SK-N-SH (cell line): ENCODE results near the gene DSCAML1. TPM values are rescaled to one million over a fixed set of nuclear protein-coding genes. Genes with fewer than 3 reads are reported as not detected.

Experiments
- CTCF ChIA-PET: fragments of 300-600, 350-600 bp; formaldehyde crosslinking; extraction: SDS; loops from one replicate; lab custom pipeline; 2021; lab: Yijun Ruan, JAX
- POLR2A ChIA-PET: fragments of 350-600 bp; sonication (Branson Sonifier 250); formaldehyde crosslinking; extraction: SDS; loops from one replicate; lab custom pipeline; 2020; ENCODE audit warnings: antibody characterized with exemption, inconsistent platforms; lab: Yijun Ruan, JAX
- DNase-seq: peaks from one replicate; pipeline ENCODE4 v3.0.0; 2012
- H2AFZ ChIP-seq: fragments of 200-600 bp; sonication (generic); 2 replicates; pipeline ENCODE4 v1.8.1; 2016; ENCODE audit warnings: antibody characterized with exemption, mild to moderate bottlenecking, low read depth
- H3F3A ChIP-seq: fragments of 200-600 bp; sonication (generic); replicated peaks from 2 replicates; pipeline ENCODE3; 2016; ENCODE audit warnings: antibody characterized with exemption, mild to moderate bottlenecking; ENCODE audit not compliant: insufficient read depth
- H3K27ac ChIP-seq, 2 experiments: fragments of 200-500 bp in 1 of 2; fragments of 200-600 bp in 1 of 2; sonication (Bioruptor generic) in 1 of 2; sonication (generic), shearing (Covaris generic) in 1 of 2; 2 replicates each; pipeline versions ENCODE4 v1.5.1 to v1.6.1; 2014 to 2016; ENCODE audit warnings: low read depth in 2 of 2, inconsistent platforms in 1 of 2, low read length in 1 of 2, mild to moderate bottlenecking in 1 of 2, mixed read lengths in 1 of 2
- H3K27me3 ChIP-seq: fragments of 200-600 bp; sonication (generic), shearing (Covaris generic); 2 replicates; pipeline ENCODE4 v1.6.1; 2016; ENCODE audit warnings: mixed run types; ENCODE audit not compliant: insufficient read depth
- H3K36me3 ChIP-seq, 2 experiments: fragments of 200-500 bp in 1 of 2; fragments of 200-600 bp in 1 of 2; sonication (Bioruptor generic) in 1 of 2; sonication (generic) in 1 of 2; replicated peaks in 1 of 2; 2 replicates each; pipeline versions ENCODE3 to v1.5.1; 2014 to 2016; ENCODE audit warnings: low read length in 1 of 2, mild to moderate bottlenecking in 1 of 2; ENCODE audit not compliant: insufficient read depth in 2 of 2, control insufficient read depth in 1 of 2
- H3K4me1 ChIP-seq, 2 experiments: fragments of 200-500 bp in 1 of 2; fragments of 200-600 bp in 1 of 2; sonication (Bioruptor generic) in 1 of 2; sonication (generic), shearing (Covaris generic) in 1 of 2; 2 replicates each; pipeline versions ENCODE4 v1.5.1 to v1.6.1; 2014 to 2016; ENCODE audit warnings: low read depth in 1 of 2, low read length in 1 of 2, mixed run types in 1 of 2; ENCODE audit not compliant: insufficient read depth in 2 of 2, control insufficient read depth in 1 of 2
- H3K4me2 ChIP-seq: fragments of 200-600 bp; sonication (generic), shearing (Covaris generic); 2 replicates; pipeline ENCODE4 v1.6.1; 2017; ENCODE audit warnings: mixed run types
- H3K4me3 ChIP-seq, 2 experiments: fragments of 200-500 bp in 1 of 2; fragments of 200-600 bp in 1 of 2; sonication (Bioruptor generic) in 1 of 2; sonication (generic), shearing (Covaris generic) in 1 of 2; 2 replicates each; pipeline versions ENCODE4 v1.5.1 to v1.8.1; 2014 to 2016; ENCODE audit warnings: low read depth in 2 of 2, inconsistent platforms in 1 of 2, low read length in 1 of 2, mild to moderate bottlenecking in 1 of 2, mixed read lengths in 1 of 2, moderate library complexity in 1 of 2
- H3K79me2 ChIP-seq: fragments of 200-600 bp; sonication (generic); 2 replicates; pipeline ENCODE4 v1.8.1; 2017; ENCODE audit warnings: mild to moderate bottlenecking; ENCODE audit not compliant: insufficient read depth
- H3K9ac ChIP-seq: fragments of 200-600 bp; sonication (generic); 2 replicates; pipeline ENCODE4 v1.6.1; 2017; ENCODE audit warnings: mixed run types
- H3K9me2 ChIP-seq: fragments of 200-600 bp; sonication (generic); 2 replicates; pipeline ENCODE4 v1.6.1; 2017; ENCODE audit warnings: mixed run types
- H3K9me3 ChIP-seq: fragments of 200-600 bp; sonication (generic); 2 replicates; pipeline ENCODE4 v1.6.1; 2017; ENCODE audit warnings: mixed run types, mild to moderate bottlenecking, moderate library complexity
- H4K20me1 ChIP-seq: fragments of 200-600 bp; sonication (generic); 2 replicates; pipeline ENCODE4 v1.6.1; 2017; ENCODE audit warnings: mild to moderate bottlenecking, mixed run types; ENCODE audit not compliant: insufficient read depth
- CHD2 ChIP-seq: fragments of 150-350 bp; IDR thresholded peaks from 2 replicates; pipeline ENCODE4 v1.6.1; 2018; ENCODE audit warnings: low read length; ENCODE audit not compliant: partially characterized antibody
- ELF1 ChIP-seq: IDR thresholded peaks from 2 replicates; pipeline ENCODE4 v1.4.0; 2012
- EP300 ChIP-seq, 2 experiments: IDR thresholded peaks; 2 replicates each; pipeline versions ENCODE4 v1.4.0 to v1.6.1; 2012; ENCODE audit warnings: borderline replicate concordance in 1 of 2, low read depth in 1 of 2, low read length in 1 of 2
- FOXM1 ChIP-seq: IDR thresholded peaks from 2 replicates; pipeline ENCODE4 v1.4.0; 2012; ENCODE audit warnings: low read depth, mild to moderate bottlenecking
- GABPA ChIP-seq: IDR thresholded peaks from 2 replicates; pipeline ENCODE4 v1.4.0; 2012; ENCODE audit warnings: low read depth, mild to moderate bottlenecking
- GATA2 ChIP-seq: sonication (generic); formaldehyde crosslinking; IDR thresholded peaks from 2 replicates; pipeline ENCODE4 v1.5.0; 2020; ENCODE audit warnings: mild to moderate bottlenecking, missing genetic modification reagents
- JUND ChIP-seq: IDR thresholded peaks from 2 replicates; pipeline ENCODE4 v1.4.0; 2012
- NFIC ChIP-seq: IDR thresholded peaks from 2 replicates; pipeline ENCODE4 v1.4.0; 2012; ENCODE audit warnings: borderline replicate concordance
- POLR2AphosphoS5 ChIP-seq: IDR thresholded peaks from 2 replicates; pipeline ENCODE4 v1.6.1; 2012; ENCODE audit warnings: low read depth, low read length
- RCOR1 ChIP-seq: fragments of 150-350 bp; IDR thresholded peaks from 2 replicates; pipeline ENCODE4 v1.6.1; 2017; ENCODE audit warnings: antibody characterized with exemption, low read length
- TCF12 ChIP-seq: IDR thresholded peaks from 2 replicates; pipeline ENCODE4 v1.4.0; 2012
- TEAD4 ChIP-seq: IDR thresholded peaks from 2 replicates; pipeline ENCODE4 v1.4.0; 2012; ENCODE audit warnings: mild to moderate bottlenecking, borderline replicate concordance; ENCODE audit not compliant: insufficient read depth
- YY1 ChIP-seq: IDR thresholded peaks from 2 replicates; pipeline ENCODE4 v1.4.0; 2012; ENCODE audit warnings: low read depth, mild to moderate bottlenecking
- WGBS: methylation state at CpG from one replicate; pipeline ENCODE4 v1.1.6; 2017; ENCODE audit warnings: low lambda C conversion rate; 5-methylcytosine and 5-hydroxymethylcytosine counted together
- polyA plus RNA-seq, 3 experiments: library from polyadenylated mRNA; depleted of rRNA; stranded (reverse); fragments of >200 nt; gene quantifications; 2 replicates each; pipeline ENCODE4 v1.2.3, GENCODE V29; 2012
- TF ChIP-seq, protein P1 (sequence below): IDR thresholded peaks from 2 replicates; pipeline ENCODE4 v1.4.0; 2012; ENCODE audit warnings: low read depth, borderline replicate concordance
- TF ChIP-seq, protein P2 (sequence below): fragments of 150-350 bp; IDR thresholded peaks from 2 replicates; pipeline ENCODE4 v1.6.1; 2017; ENCODE audit warnings: antibody characterized with exemption, low read length, low read depth, borderline replicate concordance
- TF ChIP-seq, protein P3 (sequence below): IDR thresholded peaks from 2 replicates; pipeline ENCODE4 v1.6.1; 2012; ENCODE audit warnings: mild to moderate bottlenecking, low read depth, low read length, moderate library complexity

DSCAML1 gene
- polyA plus RNA-seq, 1 of the 3 experiments (the other 2 are of a cell fraction) = not detected

DNA sequence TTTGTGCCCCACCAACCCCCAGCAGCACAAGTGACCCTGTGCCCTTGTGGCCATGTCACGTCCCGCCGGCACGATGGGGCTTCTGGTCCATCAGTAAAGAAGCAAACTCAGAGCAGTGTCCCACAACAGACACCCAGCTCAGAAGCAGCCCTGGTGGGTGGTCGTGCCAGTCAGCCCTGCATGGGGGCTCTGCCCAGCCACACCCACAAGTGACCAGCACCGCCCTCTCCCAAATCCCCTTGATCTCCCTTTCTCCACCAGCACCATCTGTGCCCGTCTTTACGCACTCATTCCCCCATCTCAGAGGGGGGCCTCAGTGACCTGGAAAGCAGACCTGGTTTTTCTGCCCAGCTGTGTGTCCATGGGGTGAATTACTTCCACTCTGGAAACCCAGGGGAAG lies 149.1 kb downstream of the DSCAML1 start:
- H3K79me2 ChIP-seq = no peaks in the 10 kb centered on the region
- H3K4me3 ChIP-seq = no peak overlapping the region
- ChIA-PET POLR2A (no interaction called here), CTCF (interaction anchor here (0.6 to 2.2 kb wide), 3 partner anchors 13 to 204 kb away, joined by 3 to 6 read pairs (median 4); no protein-coding TSS in a partner anchor)
- H3K9me3 ChIP-seq = no peaks in the 10 kb centered on the region
- no peak overlapping the region for H3K4me2 ChIP-seq
- H3K36me3 ChIP-seq = no peaks in the 10 kb centered on the region
- no peaks in the 10 kb centered on the region for H3K9me2 ChIP-seq
- H3K9ac ChIP-seq = no peak overlapping the region
- H2AFZ ChIP-seq = no peak overlapping the region
- no peak for DNase-seq
- WGBS = 65% methylated on average over 8 of the region's 8 CpGs
- TF ChIP-seq POLR2AphosphoS5 = no peak
- TF ChIP-seq FOXM1 = no peak
- no peak for TF ChIP-seq TCF12
- TF ChIP-seq, protein P1, sequence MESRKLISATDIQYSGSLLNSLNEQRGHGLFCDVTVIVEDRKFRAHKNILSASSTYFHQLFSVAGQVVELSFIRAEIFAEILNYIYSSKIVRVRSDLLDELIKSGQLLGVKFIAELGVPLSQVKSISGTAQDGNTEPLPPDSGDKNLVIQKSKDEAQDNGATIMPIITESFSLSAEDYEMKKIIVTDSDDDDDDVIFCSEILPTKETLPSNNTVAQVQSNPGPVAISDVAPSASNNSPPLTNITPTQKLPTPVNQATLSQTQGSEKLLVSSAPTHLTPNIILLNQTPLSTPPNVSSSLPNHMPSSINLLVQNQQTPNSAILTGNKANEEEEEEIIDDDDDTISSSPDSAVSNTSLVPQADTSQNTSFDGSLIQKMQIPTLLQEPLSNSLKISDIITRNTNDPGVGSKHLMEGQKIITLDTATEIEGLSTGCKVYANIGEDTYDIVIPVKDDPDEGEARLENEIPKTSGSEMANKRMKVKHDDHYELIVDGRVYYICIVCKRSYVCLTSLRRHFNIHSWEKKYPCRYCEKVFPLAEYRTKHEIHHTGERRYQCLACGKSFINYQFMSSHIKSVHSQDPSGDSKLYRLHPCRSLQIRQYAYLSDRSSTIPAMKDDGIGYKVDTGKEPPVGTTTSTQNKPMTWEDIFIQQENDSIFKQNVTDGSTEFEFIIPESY = no peak
- no peak for TF ChIP-seq NFIC
- TF ChIP-seq RCOR1 = no peak
- no peak for TF ChIP-seq GATA2 (CRISPR knock-in tag)
- TF ChIP-seq TEAD4 = no peak
- TF ChIP-seq, protein P2, sequence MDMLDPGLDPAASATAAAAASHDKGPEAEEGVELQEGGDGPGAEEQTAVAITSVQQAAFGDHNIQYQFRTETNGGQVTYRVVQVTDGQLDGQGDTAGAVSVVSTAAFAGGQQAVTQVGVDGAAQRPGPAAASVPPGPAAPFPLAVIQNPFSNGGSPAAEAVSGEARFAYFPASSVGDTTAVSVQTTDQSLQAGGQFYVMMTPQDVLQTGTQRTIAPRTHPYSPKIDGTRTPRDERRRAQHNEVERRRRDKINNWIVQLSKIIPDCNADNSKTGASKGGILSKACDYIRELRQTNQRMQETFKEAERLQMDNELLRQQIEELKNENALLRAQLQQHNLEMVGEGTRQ = no peak
- no peak for TF ChIP-seq JUND
- no peak for TF ChIP-seq EP300 (IDR thresholded peaks at IDR 0.05; ENCODE audit: borderline replicate concordance in 1 of 2, low read depth in 1 of 2, low read length in 1 of 2)
- TF ChIP-seq, protein P3, sequence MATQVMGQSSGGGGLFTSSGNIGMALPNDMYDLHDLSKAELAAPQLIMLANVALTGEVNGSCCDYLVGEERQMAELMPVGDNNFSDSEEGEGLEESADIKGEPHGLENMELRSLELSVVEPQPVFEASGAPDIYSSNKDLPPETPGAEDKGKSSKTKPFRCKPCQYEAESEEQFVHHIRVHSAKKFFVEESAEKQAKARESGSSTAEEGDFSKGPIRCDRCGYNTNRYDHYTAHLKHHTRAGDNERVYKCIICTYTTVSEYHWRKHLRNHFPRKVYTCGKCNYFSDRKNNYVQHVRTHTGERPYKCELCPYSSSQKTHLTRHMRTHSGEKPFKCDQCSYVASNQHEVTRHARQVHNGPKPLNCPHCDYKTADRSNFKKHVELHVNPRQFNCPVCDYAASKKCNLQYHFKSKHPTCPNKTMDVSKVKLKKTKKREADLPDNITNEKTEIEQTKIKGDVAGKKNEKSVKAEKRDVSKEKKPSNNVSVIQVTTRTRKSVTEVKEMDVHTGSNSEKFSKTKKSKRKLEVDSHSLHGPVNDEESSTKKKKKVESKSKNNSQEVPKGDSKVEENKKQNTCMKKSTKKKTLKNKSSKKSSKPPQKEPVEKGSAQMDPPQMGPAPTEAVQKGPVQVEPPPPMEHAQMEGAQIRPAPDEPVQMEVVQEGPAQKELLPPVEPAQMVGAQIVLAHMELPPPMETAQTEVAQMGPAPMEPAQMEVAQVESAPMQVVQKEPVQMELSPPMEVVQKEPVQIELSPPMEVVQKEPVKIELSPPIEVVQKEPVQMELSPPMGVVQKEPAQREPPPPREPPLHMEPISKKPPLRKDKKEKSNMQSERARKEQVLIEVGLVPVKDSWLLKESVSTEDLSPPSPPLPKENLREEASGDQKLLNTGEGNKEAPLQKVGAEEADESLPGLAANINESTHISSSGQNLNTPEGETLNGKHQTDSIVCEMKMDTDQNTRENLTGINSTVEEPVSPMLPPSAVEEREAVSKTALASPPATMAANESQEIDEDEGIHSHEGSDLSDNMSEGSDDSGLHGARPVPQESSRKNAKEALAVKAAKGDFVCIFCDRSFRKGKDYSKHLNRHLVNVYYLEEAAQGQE = no peak
- no peak for TF ChIP-seq ELF1
- TF ChIP-seq CHD2 = no peak
- TF ChIP-seq GABPA = no peak
- no peak for TF ChIP-seq YY1
- TF ChIP-seq, all 33 proteins: peak for 0
- no peak overlapping the region for H3K27ac ChIP-seq
- no peaks in the 10 kb centered on the region for H4K20me1 ChIP-seq
- H3K4me1 ChIP-seq = no peaks in the 10 kb centered on the region
- no peaks in the 10 kb centered on the region for H3F3A ChIP-seq
- H3K27me3 ChIP-seq = 0 out of 2 replicates have a peak, but pooled peaks cover 4% of the 10 kb centered on the region
